GM23248 (cell line): Measurements from ENCODE around the gene PRKCA. TPM values are rescaled to one million over a fixed set of nuclear protein-coding genes. Genes with fewer than 3 reads are reported as not detected.
"Not testable (repeated sequence)": the region's sequence is repeated elsewhere in the genome, so short reads cannot be mapped to it uniquely, and the experiment has no call there.

ENCODE experiments used
- DNase-seq: peaks from one replicate; pipeline ENCODE4 v3.0.0-alpha.2; 2015
- H2AFZ ChIP-seq: fragments of 200-600 bp; sonication (generic); 2 replicates; pipeline ENCODE4 v1.6.1; 2016; ENCODE audit warnings: antibody characterized with exemption
- H3F3A ChIP-seq: fragments of 200-600 bp; sonication (generic); 2 replicates; pipeline ENCODE4 v1.6.1; 2016; ENCODE audit warnings: mild to moderate bottlenecking, antibody characterized with exemption, mixed run types; ENCODE audit not compliant: insufficient read depth
- H3K27ac ChIP-seq: fragments of 200-600 bp; sonication (generic); 2 replicates; pipeline ENCODE4 v1.5.1; 2016; ENCODE audit warnings: mild to moderate bottlenecking
- H3K27me3 ChIP-seq: fragments of 200-600 bp; sonication (generic); replicated peaks from 2 replicates; pipeline ENCODE4 v1.6.1; 2016; ENCODE audit warnings: mild to moderate bottlenecking; ENCODE audit not compliant: insufficient read depth
- H3K36me3 ChIP-seq: fragments of 200-600 bp; sonication (generic); 2 replicates; pipeline ENCODE4 v1.6.1; 2016; ENCODE audit warnings: low read depth, mild to moderate bottlenecking
- H3K4me1 ChIP-seq: fragments of 200-600 bp; sonication (generic); 2 replicates; pipeline ENCODE4 v1.6.1; 2016; ENCODE audit warnings: mild to moderate bottlenecking; ENCODE audit not compliant: insufficient read depth
- H3K4me2 ChIP-seq: fragments of 200-600 bp; sonication (generic); one replicate; pipeline ENCODE4 v1.6.1; 2016; ENCODE audit warnings: mild to moderate bottlenecking; ENCODE audit not compliant: unreplicated experiment
- H3K4me3 ChIP-seq: fragments of 200-600 bp; sonication (generic); 2 replicates; pipeline ENCODE4 v1.5.1; 2016; ENCODE audit warnings: mild to moderate bottlenecking
- H3K79me2 ChIP-seq: fragments of 200-600 bp; sonication (generic); 2 replicates; pipeline ENCODE4 v1.6.1; 2016; ENCODE audit warnings: mild to moderate bottlenecking; ENCODE audit not compliant: insufficient read depth
- H3K9ac ChIP-seq: fragments of 200-600 bp; sonication (generic); 2 replicates; pipeline ENCODE4 v1.6.1; 2016; ENCODE audit warnings: mild to moderate bottlenecking
- H3K9me2 ChIP-seq: fragments of 200-600 bp; sonication (generic); 2 replicates; pipeline ENCODE4 v1.6.1; 2016; ENCODE audit warnings: mixed run types, mild to moderate bottlenecking, moderate library complexity; ENCODE audit not compliant: insufficient read depth
- H3K9me3 ChIP-seq: fragments of 200-600 bp; sonication (generic); one replicate; pipeline ENCODE4 v1.6.1; 2017; ENCODE audit warnings: low read depth
- H4K20me1 ChIP-seq: fragments of 200-600 bp; sonication (generic); 2 replicates; pipeline ENCODE4 v1.6.0; 2016; ENCODE audit not compliant: insufficient read depth
- EZH2 ChIP-seq: fragments of 200-600 bp; sonication (generic); IDR thresholded peaks from 2 replicates; pipeline ENCODE4 v1.6.1; 2018; ENCODE audit warnings: antibody characterized with exemption, mild to moderate bottlenecking; ENCODE audit not compliant: insufficient read depth, poor library complexity, severe bottlenecking
- EZH2phosphoT487 ChIP-seq: fragments of 200-600 bp; sonication (generic); IDR thresholded peaks from 2 replicates; pipeline ENCODE4 v1.6.1; 2018; ENCODE audit warnings: antibody characterized with exemption, moderate library complexity, mild to moderate bottlenecking, low read depth; ENCODE audit not compliant: insufficient read depth
- WGBS, 2 experiments: methylation state at CpG; one replicate each; pipeline ENCODE4 v1.1.6; 2015 to 2017; ENCODE audit warnings: low lambda C conversion rate in 2 of 2, low coverage in 1 of 2; ENCODE audit errors: missing lambda C conversion rate in 2 of 2; 5-methylcytosine and 5-hydroxymethylcytosine counted together
- in situ Hi-C: fragments of 300-500 bp; cut with MboI; formaldehyde crosslinking; loops from 2 replicates; pipeline ENCODE4 v1.15.0; 2020
- polyA plus RNA-seq: library from polyadenylated mRNA; unstranded; fragments of >200 nt; fragmentation: Nextera tagmentation; extraction: Ambion mirVana; gene quantifications from 2 replicates; pipeline ENCODE4 v1.2.1, GENCODE V29; 2016
- total RNA-seq: library from RNA; depleted of rRNA; stranded (reverse); fragments of >200 nt; shearing (Covaris generic); gene quantifications from 2 replicates; pipeline ENCODE4 v1.2.3, GENCODE V29; 2014; rRNA removed

PRKCA gene
- total RNA-seq (25.5 and 28.5 TPM in 2 replicates), polyA plus RNA-seq (17.1 and 17.3 TPM in 2 replicates)

- no peaks in the 10 kb centered on the region for H4K20me1 ChIP-seq
- no peak for TF ChIP-seq EZH2
- no peak for TF ChIP-seq EZH2phosphoT487
- H3K9ac ChIP-seq: peak within 1 kb of the TSS; percentile 83
- H3K36me3 ChIP-seq: 0 out of 2 replicates have a peak, but pooled peaks cover 4% of the 10 kb centered on the region
- no peaks in the 10 kb centered on the region for H3K27me3 ChIP-seq
- H3K4me1 ChIP-seq: peaks cover 40% of the 10 kb centered on the region
- in situ Hi-C loops: no loop called here
- peak within 1 kb of the TSS; percentile 87 for H2AFZ ChIP-seq
- no peaks in the 10 kb centered on the region for H3K9me2 ChIP-seq
- peaks cover 20% of the 10 kb centered on the region for H3F3A ChIP-seq
- H3K4me3 ChIP-seq: peak within 1 kb of the TSS; percentile 88
- H3K27ac ChIP-seq: peak within 1 kb of the TSS; percentile 33
- 1% methylated on average over 15 to 109 of the region's 117 CpGs for WGBS, 2 experiments
- H3K79me2 ChIP-seq: peaks cover 57% of the 10 kb centered on the region
- H3K4me2 ChIP-seq: peak within 1 kb of the TSS; percentile 97
- DNase-seq: peak; percentile 92
- no peaks in the 10 kb centered on the region for H3K9me3 ChIP-seq
Measured at GRCh38 chr17:66301864-66302741, at the start of gene PRKCA. PRKCA (plus strand) TSS chr17:66302613.

- H3K4me3 ChIP-seq, H3K36me3 ChIP-seq, H3K9ac ChIP-seq, H3F3A ChIP-seq, H4K20me1 ChIP-seq, H3K4me1 ChIP-seq, H3K4me2 ChIP-seq, H3K9me2 ChIP-seq, H3K27me3 ChIP-seq, H2AFZ ChIP-seq, H3K9me3 ChIP-seq, DNase-seq, H3K27ac ChIP-seq, H3K79me2 ChIP-seq: not testable (repeated sequence)
- 88 to 92% methylated on average over 8 of the region's 8 CpGs for WGBS, 2 experiments
- in situ Hi-C loops: loop anchor here (25.0 kb wide), 1 partner anchor 309 kb away; no protein-coding TSS in a partner anchor
Measured at GRCh38 chr17:66253458-66253857, 49.0 kb upstream of the PRKCA start.

GRCh38 chr17:66255112-66255511 lies 47.3 kb upstream of the PRKCA start:
- Histone ChIP-seq H4K20me1 (no peaks in the 10 kb centered on the region), H3K4me2 (no peak overlapping the region), H3K36me3 (no peaks in the 10 kb centered on the region), H3K27me3 (no peaks in the 10 kb centered on the region), H3K4me1 (no peaks in the 10 kb centered on the region), H3K4me3 (no peak overlapping the region), H3K9me2 (no peaks in the 10 kb centered on the region), H2AFZ (peak overlapping the region; percentile 47; the same call in 1 of the 2 replicates), H3K9ac (no peak overlapping the region), H3K27ac (no peak overlapping the region), H3K9me3 (no peaks in the 10 kb centered on the region), H3F3A (no peaks in the 10 kb centered on the region), H3K79me2 (no peaks in the 10 kb centered on the region)
- no peak for TF ChIP-seq EZH2
- TF ChIP-seq EZH2phosphoT487: no peak
- whole genome bisulfite sequencing, 2 experiments: 25 to 26% methylated on average over 4 of the region's 4 CpGs
- DNase-seq: peak; percentile 88
- in situ Hi-C loops: loop anchor here (25.0 kb wide), 1 partner anchor 307 kb away; no protein-coding TSS in a partner anchor

DNA sequence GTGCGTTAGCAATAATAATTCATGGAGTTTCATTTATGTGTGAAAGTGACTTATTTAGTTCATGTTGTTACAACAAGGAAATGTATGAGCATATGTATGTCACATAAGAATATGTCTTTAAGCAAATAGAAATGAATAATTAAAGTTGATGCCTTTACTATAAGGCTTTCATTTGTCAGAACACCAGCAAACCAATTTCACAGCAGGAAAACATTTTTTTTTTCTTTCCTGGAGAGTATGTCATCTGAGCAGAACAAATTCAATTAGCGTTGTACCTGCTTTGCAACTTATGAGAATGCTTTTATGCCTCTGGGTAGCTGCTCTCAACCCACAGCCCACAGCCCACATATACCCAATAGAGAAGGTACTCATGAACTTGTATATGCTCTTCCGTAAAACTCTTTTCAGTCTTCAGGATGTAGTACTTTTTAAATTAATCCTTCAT lies 46.9 kb upstream of the PRKCA start:
- no peak overlapping the region for H3K4me2 ChIP-seq
- no peaks in the 10 kb centered on the region for H3K79me2 ChIP-seq
- H3K27ac ChIP-seq: no peak overlapping the region
- H2AFZ ChIP-seq: peak overlapping the region; percentile 47; the same call in 1 of the 2 replicates
- no peaks in the 10 kb centered on the region for H3F3A ChIP-seq
- 66% methylated on average over 3 of the region's 3 CpGs for WGBS, 2 experiments
- no peak overlapping the region for H3K4me3 ChIP-seq
- in situ Hi-C loops: loop anchor here (25.0 kb wide), 1 partner anchor 307 kb away; no protein-coding TSS in a partner anchor
- H4K20me1 ChIP-seq: no peaks in the 10 kb centered on the region
- no peaks in the 10 kb centered on the region for H3K9me2 ChIP-seq
- no peak for TF ChIP-seq EZH2phosphoT487
- no peak for TF ChIP-seq EZH2
- H3K4me1 ChIP-seq: no peaks in the 10 kb centered on the region
- no peaks in the 10 kb centered on the region for H3K27me3 ChIP-seq
- H3K9ac ChIP-seq: no peak overlapping the region
- DNase-seq: no peak
- no peaks in the 10 kb centered on the region for H3K9me3 ChIP-seq
- no peaks in the 10 kb centered on the region for H3K36me3 ChIP-seq
